ENCODE data around the gene HMGN3. TPM values are rescaled to one million over a fixed set of nuclear protein-coding genes. Genes with fewer than 3 reads are reported as not detected.

The HMGN3 gene
- total and polyA plus RNA-seq, 2 of the 4 experiments (the other 2 are of a cell fraction): 6.8 to 35.5 TPM

DNA sequence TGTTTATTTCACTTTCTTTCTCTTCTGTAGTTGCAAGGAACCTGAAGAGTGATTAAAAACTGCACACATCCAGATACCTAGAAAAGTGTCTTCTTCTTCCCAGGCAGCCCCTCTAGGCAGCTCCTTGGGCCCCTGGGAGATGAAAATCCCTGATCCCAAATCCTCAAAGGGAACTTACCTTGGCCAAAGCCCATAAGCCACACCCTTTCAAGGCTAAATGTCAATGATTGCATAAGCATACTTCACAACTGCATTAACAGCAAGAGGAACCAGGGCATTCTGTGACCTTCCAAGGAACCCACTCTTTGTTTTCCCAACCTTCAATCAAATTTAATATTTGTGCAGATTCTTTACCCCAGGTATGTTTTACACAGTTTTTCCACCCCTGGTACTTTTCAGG, 4.4 kb upstream of the HMGN3 start:
- Histone ChIP-seq H2AK9ac (replicated peaks; ENCODE audit: low read depth, low read length, poor library complexity) (no peak overlapping the region), H3K23ac (ENCODE audit: low read depth, low read length) (no peak overlapping the region), H4K20me1 (ENCODE audit: insufficient read depth, low read length) (no peaks in the 10 kb centered on the region), H3K79me1 (ENCODE audit: low read depth in 1 of 2, low read length in 2 of 2) (peaks cover 0 to 3% of the 10 kb centered on the region in 2 experiments; a peak in 1 of 4 replicates), H3K4ac (ENCODE audit: low read depth, low read length) (no peak overlapping the region), H3K27me3 (ENCODE audit: control insufficient read depth, insufficient read depth, low read length) (no peaks in the 10 kb centered on the region), H3K36me3 (ENCODE audit: control insufficient read depth, insufficient read depth, low read length) (no peaks in the 10 kb centered on the region), H2BK15ac (ENCODE audit: low read depth, low read length) (no peak overlapping the region), H2BK20ac (ENCODE audit: low read depth, low read length) (no peak overlapping the region), H2AFZ (replicated peaks; ENCODE audit: low read length, poor library complexity) (no peak overlapping the region), H4K8ac (ENCODE audit: low read depth in 2 of 2, low read length in 2 of 2) (no peak overlapping the region), H4K91ac (ENCODE audit: insufficient read depth, low read depth, low read length) (no peak overlapping the region), H3K56ac (ENCODE audit: extremely low read depth, insufficient read depth, low read length) (no peak overlapping the region), H3K14ac (replicated peaks; ENCODE audit: low read depth, low read length) (no peak overlapping the region), H3K9me3 (ENCODE audit: control insufficient read depth, insufficient read depth, low read length) (no peaks in the 10 kb centered on the region), H3K27ac (ENCODE audit: insufficient read depth, low read length) (no peak overlapping the region), H2BK120ac (ENCODE audit: low read depth, low read length) (no peak overlapping the region), H4K5ac (ENCODE audit: low read depth, low read length) (no peak overlapping the region), H3K4me1 (ENCODE audit: control insufficient read depth, insufficient read depth, low read length) (no peaks in the 10 kb centered on the region), H3K18ac (ENCODE audit: low read depth, low read length) (no peak overlapping the region), H2BK5ac (ENCODE audit: low read depth, low read length, poor library complexity, severe bottlenecking) (no peak overlapping the region), H3K4me2 (ENCODE audit: low read depth, low read length) (no peak overlapping the region), H3K4me3 (ENCODE audit: insufficient read depth, low read depth, low read length) (no peak overlapping the region), H2AK5ac (ENCODE audit: low read depth, low read length) (no peak overlapping the region), H3K9me1 (ENCODE audit: insufficient read depth, low read length) (no peaks in the 10 kb centered on the region), H3K9ac (ENCODE audit: low read depth, low read length) (no peak overlapping the region)
- BruUV-seq (replicated peaks): no TSS peak
- CTCF ChIA-PET: no interaction called here
- TF ChIP-seq SMC3 (IDR thresholded peaks at IDR 0.05; ENCODE audit: low read depth, low read length): no peak
- no peak for TF ChIP-seq POLR2A (IDR thresholded peaks at IDR 0.05; ENCODE audit: low read depth, low read length)
- TF ChIP-seq RFX5 (IDR thresholded peaks at IDR 0.05; ENCODE audit: low read depth, low read length): no peak
- TF ChIP-seq FOS (IDR thresholded peaks at IDR 0.05; ENCODE audit: low read depth, low read length): no peak
- no peak for TF ChIP-seq NFE2L2 (IDR thresholded peaks at IDR 0.05; ENCODE audit: low read depth, low read length)
- TF ChIP-seq MAFK (IDR thresholded peaks at IDR 0.05; ENCODE audit: low read depth, low read length): no peak
- no peak for TF ChIP-seq BHLHE40 (IDR thresholded peaks at IDR 0.05; ENCODE audit: low read depth, low read length)
- no peak for TF ChIP-seq ELK1 (IDR thresholded peaks at IDR 0.05; ENCODE audit: borderline replicate concordance, low read depth, low read length)
- TF ChIP-seq, protein P1, sequence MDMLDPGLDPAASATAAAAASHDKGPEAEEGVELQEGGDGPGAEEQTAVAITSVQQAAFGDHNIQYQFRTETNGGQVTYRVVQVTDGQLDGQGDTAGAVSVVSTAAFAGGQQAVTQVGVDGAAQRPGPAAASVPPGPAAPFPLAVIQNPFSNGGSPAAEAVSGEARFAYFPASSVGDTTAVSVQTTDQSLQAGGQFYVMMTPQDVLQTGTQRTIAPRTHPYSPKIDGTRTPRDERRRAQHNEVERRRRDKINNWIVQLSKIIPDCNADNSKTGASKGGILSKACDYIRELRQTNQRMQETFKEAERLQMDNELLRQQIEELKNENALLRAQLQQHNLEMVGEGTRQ (IDR thresholded peaks at IDR 0.05; ENCODE audit: low read depth, low read length): no peak
- in situ Hi-C loops (cut with MboI; ENCODE audit: low sequenced_read_pairs) (no loop called here), dilution Hi-C loops (cut with HindIII; ENCODE audit: low sequenced_read_pairs, unreplicated experiment) (no loop called here), intact Hi-C loops (cut with micrococcal nuclease) (loop anchor here (10.0 kb wide), 2 partner anchors 374 to 436 kb away; partner anchors contain the start of gene IRAK1BP1)
- DNase-seq: no peak
- no peak for ATAC-seq (ENCODE audit: low read depth)
- POLR2A ChIA-PET (ENCODE audit: unreplicated experiment): no interaction called here
